Panc1 (cell line): ENCODE data around the gene SSBP2. TPM values are rescaled to one million over a fixed set of nuclear protein-coding genes. Genes with fewer than 3 reads are reported as not detected.

Source experiments
- ATAC-seq: fragments of 200-7000 bp; cut with Tn5 transposase; 2 replicates; pipeline ENCODE4 v1.9.1; 2020; ENCODE audit warnings: mild to moderate bottlenecking, moderate library complexity
- BruUV-seq: library from RNA; stranded (reverse); fragments of 400-500 nt; replicated peaks from 2 replicates; lab custom pipeline; 2021; lab: Mats Ljungman, UMichigan
- CTCF ChIA-PET: fragments of 300-600 bp; sonication (Branson Sonifier 250); formaldehyde crosslinking; loops from one replicate; lab custom pipeline; 2022; ENCODE audit warnings: antibody characterized with exemption; lab: Charles Lee
- POLR2A ChIA-PET: fragments of 300-600 bp; sonication (Branson Sonifier 250); formaldehyde crosslinking; loops from one replicate; lab custom pipeline; 2022; ENCODE audit warnings: antibody characterized with exemption; lab: Charles Lee
- DNase-seq: peaks from one replicate; pipeline ENCODE4 v3.0.0-alpha.2; 2010; ENCODE audit warnings: low read depth, low spot score
- H3K27ac ChIP-seq: 2 replicates; pipeline ENCODE4 v1.5.1; 2011; ENCODE audit warnings: mild to moderate bottlenecking, low read length, inconsistent platforms
- H3K27me3 ChIP-seq: fragments of 200-500 bp; sonication (Bioruptor generic); 2 replicates; pipeline ENCODE4 v1.6.0; 2014; ENCODE audit warnings: low read length, inconsistent platforms; ENCODE audit not compliant: control insufficient read depth, insufficient read depth
- H3K36me3 ChIP-seq: fragments of 200-500 bp; sonication (Bioruptor generic); 2 replicates; pipeline ENCODE4 v1.5.1; 2014; ENCODE audit warnings: inconsistent platforms, mild to moderate bottlenecking, low read length, moderate library complexity; ENCODE audit not compliant: control insufficient read depth, insufficient read depth
- H3K4me1 ChIP-seq: 2 replicates; pipeline ENCODE4 v1.5.1; 2011; ENCODE audit warnings: inconsistent platforms, mild to moderate bottlenecking, low read length, moderate library complexity; ENCODE audit not compliant: control insufficient read depth, insufficient read depth
- H3K4me3 ChIP-seq, 2 experiments: 2 replicates each; pipeline ENCODE4 v1.5.1; 2011 to 2012; ENCODE audit warnings: low read depth in 2 of 2, low read length in 2 of 2, mild to moderate bottlenecking in 2 of 2, inconsistent platforms in 1 of 2, moderate library complexity in 1 of 2
- H3K9me3 ChIP-seq: fragments of 200-500 bp; sonication (Bioruptor generic); 2 replicates; pipeline ENCODE4 v1.5.1; 2014; ENCODE audit warnings: low read depth, mild to moderate bottlenecking, inconsistent platforms, low read length, moderate library complexity; ENCODE audit not compliant: control insufficient read depth, insufficient read depth
- CTCF ChIP-seq: fragments of 450-650 bp; IDR thresholded peaks from 2 replicates; pipeline ENCODE4 v1.5.1; 2017; ENCODE audit warnings: mild to moderate bottlenecking
- POLR2AphosphoS5 ChIP-seq: IDR thresholded peaks from 2 replicates; pipeline ENCODE4 v1.6.1; 2012; ENCODE audit warnings: mild to moderate bottlenecking, low read depth, low read length, moderate library complexity
- REST ChIP-seq, 2 experiments: IDR thresholded peaks; 2 replicates each; pipeline ENCODE4 v1.6.1; 2011 to 2012; ENCODE audit warnings: low read depth in 2 of 2, control low read depth in 1 of 2, low read length in 1 of 2, mild to moderate bottlenecking in 1 of 2, moderate library complexity in 1 of 2; ENCODE audit not compliant: insufficient read depth in 1 of 2
- SIN3A ChIP-seq: IDR thresholded peaks from 2 replicates; pipeline ENCODE4 v1.6.1; 2012; ENCODE audit warnings: low read depth, mild to moderate bottlenecking, low read length, moderate library complexity, borderline replicate concordance; ENCODE audit not compliant: insufficient read depth
- TCF7L2 ChIP-seq: IDR thresholded peaks from 2 replicates; pipeline ENCODE4 v1.6.1; 2011; ENCODE audit warnings: mild to moderate bottlenecking, low read depth, low read length, inconsistent platforms
- in situ Hi-C: cut with HindIII; loops from 2 replicates; pipeline ENCODE4 v1.10.0; 2016; ENCODE audit warnings: low sequenced_read_pairs, low pct_unique_long_range_greater_than_20kb
- intact Hi-C: fragments of 100-400 bp; cut with micrococcal nuclease; formaldehyde crosslinking; loops from one replicate; pipeline ENCODE4 v1.10.0; 2022; ENCODE audit not compliant: unreplicated experiment
- total RNA-seq: library from RNA; stranded (reverse); gene quantifications from one replicate; pipeline ENCODE4 v1.2.1, GENCODE V29; 2021; ENCODE audit not compliant: unreplicated experiment

Gene SSBP2
- total RNA-seq, 1 experiment from 2014 or later = 16.3 TPM

GRCh38 chr5:81779916-81780266 lies 29.0 kb upstream of the SSBP2 start:
- POLR2A ChIA-PET = no interaction called here
- Histone ChIP-seq H3K4me3 (no peak overlapping the region), H3K27me3 (no peaks in the 10 kb centered on the region), H3K4me1 (no peaks in the 10 kb centered on the region; the same call in 1 of the 2 replicates), H3K27ac (no peak overlapping the region), H3K9me3 (peaks cover 6% of the 10 kb centered on the region; the same call in 1 of the 2 replicates), H3K36me3 (no peaks in the 10 kb centered on the region)
- BruUV-seq = no TSS peak
- peak; percentile 34; the same call in 1 of the 2 replicates for ATAC-seq
- in situ Hi-C loops (no loop called here), intact Hi-C loops (no loop called here)
- CTCF ChIA-PET = no interaction called here
- no peak for DNase-seq
- TF ChIP-seq POLR2AphosphoS5 (no peak), REST (IDR thresholded peaks at IDR 0.05; ENCODE audit: insufficient read depth in 1 of 2, low read depth in 2 of 2, low read length in 1 of 2) (no peak)

- CTCF ChIA-PET = interaction anchor here (1.0 kb wide), 1 partner anchor 60 kb away, joined by 3 read pairs; no protein-coding TSS in a partner anchor
- peaks cover 6% of the 10 kb centered on the region; the same call in 1 of the 2 replicates for H3K9me3 ChIP-seq
- H3K4me1 ChIP-seq = no peaks in the 10 kb centered on the region; the same call in 1 of the 2 replicates
- no peaks in the 10 kb centered on the region for H3K27me3 ChIP-seq
- DNase-seq = no peak
- peak; percentile 82 for ATAC-seq
- BruUV-seq = no TSS peak
- POLR2A ChIA-PET = no interaction called here
- H3K4me3 ChIP-seq = peak overlapping the region; percentile 1 to 33; a peak in 3 of 4 replicates
- peak overlapping the region; percentile 59; the same call in 1 of the 2 replicates for H3K27ac ChIP-seq
- intact Hi-C loops = no loop called here
- H3K36me3 ChIP-seq = no peaks in the 10 kb centered on the region
- TF ChIP-seq SIN3A (no peak), POLR2AphosphoS5 (no peak), CTCF (no peak), REST (IDR thresholded peaks at IDR 0.05; ENCODE audit: insufficient read depth in 1 of 2, low read depth in 2 of 2, low read length in 1 of 2) (no peak), TCF7L2 (no peak)
- in situ Hi-C loops = no loop called here
Observed at GRCh38 chr5:81779125-81779915, 28.4 kb upstream of the SSBP2 start.
